ENCODE measurements around the gene ATP11C.

GRCh38 chrX:139949703-139950102 lies 16.9 kb upstream of the ATP11C start:
- TF ChIP-seq, protein P1, sequence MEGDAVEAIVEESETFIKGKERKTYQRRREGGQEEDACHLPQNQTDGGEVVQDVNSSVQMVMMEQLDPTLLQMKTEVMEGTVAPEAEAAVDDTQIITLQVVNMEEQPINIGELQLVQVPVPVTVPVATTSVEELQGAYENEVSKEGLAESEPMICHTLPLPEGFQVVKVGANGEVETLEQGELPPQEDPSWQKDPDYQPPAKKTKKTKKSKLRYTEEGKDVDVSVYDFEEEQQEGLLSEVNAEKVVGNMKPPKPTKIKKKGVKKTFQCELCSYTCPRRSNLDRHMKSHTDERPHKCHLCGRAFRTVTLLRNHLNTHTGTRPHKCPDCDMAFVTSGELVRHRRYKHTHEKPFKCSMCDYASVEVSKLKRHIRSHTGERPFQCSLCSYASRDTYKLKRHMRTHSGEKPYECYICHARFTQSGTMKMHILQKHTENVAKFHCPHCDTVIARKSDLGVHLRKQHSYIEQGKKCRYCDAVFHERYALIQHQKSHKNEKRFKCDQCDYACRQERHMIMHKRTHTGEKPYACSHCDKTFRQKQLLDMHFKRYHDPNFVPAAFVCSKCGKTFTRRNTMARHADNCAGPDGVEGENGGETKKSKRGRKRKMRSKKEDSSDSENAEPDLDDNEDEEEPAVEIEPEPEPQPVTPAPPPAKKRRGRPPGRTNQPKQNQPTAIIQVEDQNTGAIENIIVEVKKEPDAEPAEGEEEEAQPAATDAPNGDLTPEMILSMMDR (IDR thresholded peaks at IDR 0.05 in 2 of 3, conservative IDR thresholded peaks at IDR 0.05 in 1 of 3; ENCODE audit: insufficient read depth in 2 of 3, low read depth in 1 of 3, low read length in 3 of 3) = 0 out of 6 replicates have a peak, but pooled peaks of 1 of the 3 experiments have one; percentile 11
- TF ChIP-seq ZNF384 (IDR thresholded peaks at IDR 0.05; ENCODE audit: low read depth, low read length) = no peak

Measured in K562 (cell line).